ENCODE data around the gene NUMB. TPM values are rescaled to one million over a fixed set of nuclear protein-coding genes. Genes with fewer than 3 reads are reported as not detected.

Gene NUMB
- total and polyA plus RNA-seq, 2 of the 13 experiments (the other 11 are each of a cell fraction or from before 2014, with no cell fraction given): 20.3 to 71.1 TPM

- TF ChIP-seq, protein P1, sequence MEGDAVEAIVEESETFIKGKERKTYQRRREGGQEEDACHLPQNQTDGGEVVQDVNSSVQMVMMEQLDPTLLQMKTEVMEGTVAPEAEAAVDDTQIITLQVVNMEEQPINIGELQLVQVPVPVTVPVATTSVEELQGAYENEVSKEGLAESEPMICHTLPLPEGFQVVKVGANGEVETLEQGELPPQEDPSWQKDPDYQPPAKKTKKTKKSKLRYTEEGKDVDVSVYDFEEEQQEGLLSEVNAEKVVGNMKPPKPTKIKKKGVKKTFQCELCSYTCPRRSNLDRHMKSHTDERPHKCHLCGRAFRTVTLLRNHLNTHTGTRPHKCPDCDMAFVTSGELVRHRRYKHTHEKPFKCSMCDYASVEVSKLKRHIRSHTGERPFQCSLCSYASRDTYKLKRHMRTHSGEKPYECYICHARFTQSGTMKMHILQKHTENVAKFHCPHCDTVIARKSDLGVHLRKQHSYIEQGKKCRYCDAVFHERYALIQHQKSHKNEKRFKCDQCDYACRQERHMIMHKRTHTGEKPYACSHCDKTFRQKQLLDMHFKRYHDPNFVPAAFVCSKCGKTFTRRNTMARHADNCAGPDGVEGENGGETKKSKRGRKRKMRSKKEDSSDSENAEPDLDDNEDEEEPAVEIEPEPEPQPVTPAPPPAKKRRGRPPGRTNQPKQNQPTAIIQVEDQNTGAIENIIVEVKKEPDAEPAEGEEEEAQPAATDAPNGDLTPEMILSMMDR (CRISPR knock-in tag; IDR thresholded peaks at IDR 0.05): peak; percentile 28; the same call in 1 of the 2 replicates
- TF ChIP-seq, protein P2, sequence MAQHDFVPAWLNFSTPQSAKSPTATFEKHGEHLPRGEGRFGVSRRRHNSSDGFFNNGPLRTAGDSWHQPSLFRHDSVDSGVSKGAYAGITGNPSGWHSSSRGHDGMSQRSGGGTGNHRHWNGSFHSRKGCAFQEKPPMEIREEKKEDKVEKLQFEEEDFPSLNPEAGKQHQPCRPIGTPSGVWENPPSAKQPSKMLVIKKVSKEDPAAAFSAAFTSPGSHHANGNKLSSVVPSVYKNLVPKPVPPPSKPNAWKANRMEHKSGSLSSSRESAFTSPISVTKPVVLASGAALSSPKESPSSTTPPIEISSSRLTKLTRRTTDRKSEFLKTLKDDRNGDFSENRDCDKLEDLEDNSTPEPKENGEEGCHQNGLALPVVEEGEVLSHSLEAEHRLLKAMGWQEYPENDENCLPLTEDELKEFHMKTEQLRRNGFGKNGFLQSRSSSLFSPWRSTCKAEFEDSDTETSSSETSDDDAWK (CRISPR knock-in tag; IDR thresholded peaks at IDR 0.05): no peak
- TF ChIP-seq ZSCAN25 (CRISPR knock-in tag; IDR thresholded peaks at IDR 0.05) (0 out of 2 replicates have a peak, but pooled peaks have one; percentile 18), GTF2F1 (IDR thresholded peaks at IDR 0.05; ENCODE audit: low read length) (no peak), ZNF891 (CRISPR knock-in tag; IDR thresholded peaks at IDR 0.05) (no peak), FOXA1 (IDR thresholded peaks at IDR 0.05) (no peak), FOXA1 (CRISPR knock-in tag; IDR thresholded peaks at IDR 0.05) (peak; percentile 78), HMG20B (CRISPR knock-in tag; conservative IDR thresholded peaks at IDR 0.05) (peak; percentile 67; the same call in 1 of the 2 replicates), ZNF766 (CRISPR knock-in tag; IDR thresholded peaks at IDR 0.05; ENCODE audit: borderline replicate concordance) (peak; percentile 59; the same call in 1 of the 2 replicates), ZFYVE20 (CRISPR knock-in tag; IDR thresholded peaks at IDR 0.05; ENCODE audit: borderline replicate concordance, low read depth) (no peak), MTF2 (CRISPR knock-in tag; IDR thresholded peaks at IDR 0.05; ENCODE audit: borderline replicate concordance) (no peak), BHLHE40 (IDR thresholded peaks at IDR 0.05; ENCODE audit: low read length) (peak; percentile 86), ATF7 (IDR thresholded peaks at IDR 0.05) (no peak), ATF7 (CRISPR knock-in tag; IDR thresholded peaks at IDR 0.05) (peak; percentile 70; the same call in 1 of the 2 replicates), USF2 (IDR thresholded peaks at IDR 0.05; ENCODE audit: low read depth, low read length) (0 out of 2 replicates have a peak, but pooled peaks have one; percentile 30), USF2 (CRISPR knock-in tag; IDR thresholded peaks at IDR 0.05; ENCODE audit: borderline replicate concordance) (no peak)
- TF ChIP-seq, protein P3, sequence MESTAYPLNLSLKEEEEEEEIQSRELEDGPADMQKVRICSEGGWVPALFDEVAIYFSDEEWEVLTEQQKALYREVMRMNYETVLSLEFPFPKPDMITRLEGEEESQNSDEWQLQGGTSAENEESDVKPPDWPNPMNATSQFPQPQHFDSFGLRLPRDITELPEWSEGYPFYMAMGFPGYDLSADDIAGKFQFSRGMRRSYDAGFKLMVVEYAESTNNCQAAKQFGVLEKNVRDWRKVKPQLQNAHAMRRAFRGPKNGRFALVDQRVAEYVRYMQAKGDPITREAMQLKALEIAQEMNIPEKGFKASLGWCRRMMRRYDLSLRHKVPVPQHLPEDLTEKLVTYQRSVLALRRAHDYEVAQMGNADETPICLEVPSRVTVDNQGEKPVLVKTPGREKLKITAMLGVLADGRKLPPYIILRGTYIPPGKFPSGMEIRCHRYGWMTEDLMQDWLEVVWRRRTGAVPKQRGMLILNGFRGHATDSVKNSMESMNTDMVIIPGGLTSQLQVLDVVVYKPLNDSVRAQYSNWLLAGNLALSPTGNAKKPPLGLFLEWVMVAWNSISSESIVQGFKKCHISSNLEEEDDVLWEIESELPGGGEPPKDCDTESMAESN (CRISPR knock-in tag; conservative IDR thresholded peaks at IDR 0.05): peak; percentile 76
- TF ChIP-seq, protein P4, sequence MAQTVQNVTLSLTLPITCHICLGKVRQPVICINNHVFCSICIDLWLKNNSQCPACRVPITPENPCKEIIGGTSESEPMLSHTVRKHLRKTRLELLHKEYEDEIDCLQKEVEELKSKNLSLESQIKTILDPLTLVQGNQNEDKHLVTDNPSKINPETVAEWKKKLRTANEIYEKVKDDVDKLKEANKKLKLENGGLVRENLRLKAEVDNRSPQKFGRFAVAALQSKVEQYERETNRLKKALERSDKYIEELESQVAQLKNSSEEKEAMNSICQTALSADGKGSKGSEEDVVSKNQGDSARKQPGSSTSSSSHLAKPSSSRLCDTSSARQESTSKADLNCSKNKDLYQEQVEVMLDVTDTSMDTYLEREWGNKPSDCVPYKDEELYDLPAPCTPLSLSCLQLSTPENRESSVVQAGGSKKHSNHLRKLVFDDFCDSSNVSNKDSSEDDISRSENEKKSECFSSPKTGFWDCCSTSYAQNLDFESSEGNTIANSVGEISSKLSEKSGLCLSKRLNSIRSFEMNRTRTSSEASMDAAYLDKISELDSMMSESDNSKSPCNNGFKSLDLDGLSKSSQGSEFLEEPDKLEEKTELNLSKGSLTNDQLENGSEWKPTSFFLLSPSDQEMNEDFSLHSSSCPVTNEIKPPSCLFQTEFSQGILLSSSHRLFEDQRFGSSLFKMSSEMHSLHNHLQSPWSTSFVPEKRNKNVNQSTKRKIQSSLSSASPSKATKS (CRISPR knock-in tag; IDR thresholded peaks at IDR 0.05): 0 out of 2 replicates have a peak, but pooled peaks have one; percentile 49
- TF ChIP-seq, protein P5, sequence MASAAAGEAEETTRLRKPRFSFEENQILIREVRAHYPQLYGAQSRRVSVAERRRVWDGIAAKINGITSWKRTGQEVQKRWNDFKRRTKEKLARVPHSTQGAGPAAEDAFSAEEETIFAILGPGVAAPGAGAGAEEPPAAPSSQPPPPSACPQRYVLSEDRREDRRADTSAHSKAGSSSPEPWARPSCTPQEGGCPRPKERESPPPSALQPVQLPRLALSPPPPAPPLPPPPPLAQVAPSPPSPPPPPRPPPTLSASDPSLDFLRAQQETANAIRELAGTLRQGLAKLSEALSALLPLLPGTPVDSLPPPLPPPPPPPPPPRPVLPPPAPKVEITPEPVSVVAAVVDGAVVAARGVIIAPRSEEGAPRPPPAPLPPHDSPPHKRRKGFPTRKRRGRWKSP (CRISPR knock-in tag; IDR thresholded peaks at IDR 0.05): peak; percentile 62; the same call in 1 of the 2 replicates
These were observed 3.8 kb upstream of the NUMB start (continued) for GRCh38 chr14:73462048-73462715.
